Testis (tissue), 2 donors: ENCODE measurements around the gene EIF2S3B.
"Not testable (repeated sequence)": the region's sequence is repeated elsewhere in the genome, so short reads cannot be mapped to it uniquely, and the experiment has no call there.

Experiments used
- POLR2A ChIP-seq: fragments of 450-650 bp; IDR thresholded peaks from one replicate; pipeline ENCODE4 v1.6.1; 2017; ENCODE audit warnings: antibody characterized with exemption, mild to moderate bottlenecking, moderate library complexity
- TF ChIP-seq, protein P1 (sequence below), 3 experiments: fragments of 450-650 bp in 2 of 3; fragments of 200-600 bp in 1 of 3; sonication (generic) in 1 of 3; IDR thresholded peaks; one replicate each; pipeline ENCODE4 v1.5.1; 2016 to 2019; ENCODE audit warnings: antibody characterized with exemption in 3 of 3, mild to moderate bottlenecking in 2 of 3, moderate library complexity in 1 of 3

DNA sequence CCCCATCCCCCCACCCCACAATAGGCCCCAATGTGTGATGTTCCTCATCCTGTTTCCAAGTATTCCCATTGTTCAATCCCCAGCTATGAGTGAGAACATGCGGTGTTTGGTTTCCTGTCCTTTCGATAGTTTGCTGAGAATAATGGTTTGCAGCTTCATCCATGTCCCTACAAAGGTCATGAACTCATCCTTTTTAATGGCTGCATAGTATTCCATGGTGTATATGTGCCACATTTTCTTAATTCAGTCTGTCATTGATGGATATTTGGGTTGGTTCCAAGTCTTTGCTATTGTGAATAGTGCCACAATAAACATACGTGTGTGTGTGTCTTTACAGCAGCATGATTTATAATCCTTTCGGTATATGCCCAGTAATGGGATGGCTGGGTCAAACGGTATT is 32.9 kb upstream of the EIF2S3B start:
- TF ChIP-seq, protein P1, sequence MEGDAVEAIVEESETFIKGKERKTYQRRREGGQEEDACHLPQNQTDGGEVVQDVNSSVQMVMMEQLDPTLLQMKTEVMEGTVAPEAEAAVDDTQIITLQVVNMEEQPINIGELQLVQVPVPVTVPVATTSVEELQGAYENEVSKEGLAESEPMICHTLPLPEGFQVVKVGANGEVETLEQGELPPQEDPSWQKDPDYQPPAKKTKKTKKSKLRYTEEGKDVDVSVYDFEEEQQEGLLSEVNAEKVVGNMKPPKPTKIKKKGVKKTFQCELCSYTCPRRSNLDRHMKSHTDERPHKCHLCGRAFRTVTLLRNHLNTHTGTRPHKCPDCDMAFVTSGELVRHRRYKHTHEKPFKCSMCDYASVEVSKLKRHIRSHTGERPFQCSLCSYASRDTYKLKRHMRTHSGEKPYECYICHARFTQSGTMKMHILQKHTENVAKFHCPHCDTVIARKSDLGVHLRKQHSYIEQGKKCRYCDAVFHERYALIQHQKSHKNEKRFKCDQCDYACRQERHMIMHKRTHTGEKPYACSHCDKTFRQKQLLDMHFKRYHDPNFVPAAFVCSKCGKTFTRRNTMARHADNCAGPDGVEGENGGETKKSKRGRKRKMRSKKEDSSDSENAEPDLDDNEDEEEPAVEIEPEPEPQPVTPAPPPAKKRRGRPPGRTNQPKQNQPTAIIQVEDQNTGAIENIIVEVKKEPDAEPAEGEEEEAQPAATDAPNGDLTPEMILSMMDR (IDR thresholded peaks at IDR 0.05) = not testable (repeated sequence)
- TF ChIP-seq POLR2A = not testable (repeated sequence)
